ENCODE measurements around the gene SRCAP. TPM values are rescaled to one million over a fixed set of nuclear protein-coding genes. Genes with fewer than 3 reads are reported as not detected.
"Not testable (repeated sequence)": the region's sequence is repeated elsewhere in the genome, so short reads cannot be mapped to it uniquely, and the experiment has no call there.

SRCAP gene
- total RNA-seq, 2 experiments from 2014 or later: 59.5 to 60.1 TPM

- ATAC-seq (ENCODE audit: poor library complexity) (no peak), DNase-seq (no peak)
- Histone ChIP-seq H3K4me3 (ENCODE audit: low read length) (no peak overlapping the region), H3K36me3 (ENCODE audit: insufficient read depth, low read length) (no peaks in the 10 kb centered on the region), H3K27ac (ENCODE audit: low read depth in 1 of 2, low read length in 2 of 2) (no peak overlapping the region), H3K27me3 (ENCODE audit: control insufficient read depth in 1 of 2, insufficient read depth in 2 of 2, low read length in 2 of 2) (no peaks in the 10 kb centered on the region), H3K9me3 (ENCODE audit: control insufficient read depth in 1 of 2, insufficient read depth in 1 of 2, low read length in 2 of 2) (no peaks in the 10 kb centered on the region), H3K4me1 (ENCODE audit: insufficient read depth, low read length) (peaks cover 16% of the 10 kb centered on the region)
- no peaks in the 10 kb centered on the region for H3K27me3 Mint-ChIP-seq
- no peak overlapping the region for H3K27ac Mint-ChIP-seq
- intact Hi-C loops (cut with DNase I, micrococcal nuclease): loop anchor here in 1 of 2 experiments (10.0 kb wide), 2 partner anchors 268 to 698 kb away; partner anchors contain the start of genes HIRIP3 and INO80E
- H3K9me3 Mint-ChIP-seq: no peaks in the 10 kb centered on the region
- H3K36me3 Mint-ChIP-seq (ENCODE audit: low read depth): no peaks in the 10 kb centered on the region
- H3K4me3 Mint-ChIP-seq: no peak overlapping the region
- peaks cover 16% of the 10 kb centered on the region for H3K4me1 Mint-ChIP-seq (ENCODE audit: low read depth)
- POLR2A ChIA-PET: interaction anchor here (2.5 to 6.8 kb wide), 2 partner anchors 33 to 42 kb away, joined by 20 to 82 read pairs; partner anchors contain the start of genes FBRS and PRR14
- TF ChIP-seq CTCF (IDR thresholded peaks at IDR 0.05): no peak
- CTCF ChIA-PET: no interaction called here
Measured at GRCh38 chr16:30692396-30693064, 6.4 kb upstream of the SRCAP start.

- no peaks in the 10 kb centered on the region for H3K27me3 ChIP-seq (ENCODE audit: control insufficient read depth in 1 of 2, insufficient read depth in 2 of 2, low read length in 2 of 2)
- intact Hi-C loops (cut with DNase I, micrococcal nuclease): loop anchor here (1.0 to 10.0 kb wide), 7 partner anchors 35 to 700 kb away; partner anchors contain the start of genes HIRIP3 (in 1 of the 2), INO80E (in 1 of the 2), PHKG2 (in 1 of the 2) and ZNF688 (in 1 of the 2)
- no peak overlapping the region for H3K4me3 Mint-ChIP-seq
- peaks cover 35% of the 10 kb centered on the region for H3K4me1 Mint-ChIP-seq (ENCODE audit: low read depth)
- no peak overlapping the region for H3K4me3 ChIP-seq (ENCODE audit: low read length)
- H3K27me3 Mint-ChIP-seq: no peaks in the 10 kb centered on the region
- DNase-seq (no peak), ATAC-seq (ENCODE audit: poor library complexity) (no peak)
- TF ChIP-seq CTCF (IDR thresholded peaks at IDR 0.05): no peak
- peaks cover 23% of the 10 kb centered on the region for H3K36me3 Mint-ChIP-seq (ENCODE audit: low read depth)
- no peaks in the 10 kb centered on the region for H3K9me3 ChIP-seq (ENCODE audit: control insufficient read depth in 1 of 2, insufficient read depth in 1 of 2, low read length in 2 of 2)
- H3K4me1 ChIP-seq (ENCODE audit: insufficient read depth, low read length): peaks cover 32% of the 10 kb centered on the region
- no peak overlapping the region for H3K27ac ChIP-seq (ENCODE audit: low read depth in 1 of 2, low read length in 2 of 2)
- POLR2A ChIA-PET: interaction anchor here (1.7 to 6.8 kb wide), 3 partner anchors 35 to 44 kb away, joined by 4 to 82 read pairs (median 20); partner anchors contain the start of genes FBRS and PRR14
- no peaks in the 10 kb centered on the region for H3K36me3 ChIP-seq (ENCODE audit: insufficient read depth, low read length)
- CTCF ChIA-PET: interaction anchor here (1.6 to 2.5 kb wide), 3 partner anchors 35 to 67 kb away, joined by 10 to 53 read pairs (median 28); partner anchors contain the start of genes FBRS and PRR14
- no peak overlapping the region for H3K27ac Mint-ChIP-seq
- H3K9me3 Mint-ChIP-seq: no peaks in the 10 kb centered on the region
Measured at GRCh38 chr16:30694926-30695693, 3.9 kb upstream of the SRCAP start.

- H3K9me3 Mint-ChIP-seq; H3K27ac Mint-ChIP-seq; H3K4me3 ChIP-seq (ENCODE audit: low read length); ATAC-seq (ENCODE audit: poor library complexity); H3K4me3 Mint-ChIP-seq; H3K27ac ChIP-seq (ENCODE audit: low read depth in 1 of 2, low read length in 2 of 2); DNase-seq; H3K9me3 ChIP-seq (ENCODE audit: control insufficient read depth in 1 of 2, insufficient read depth in 1 of 2, low read length in 2 of 2); H3K27me3 ChIP-seq (ENCODE audit: control insufficient read depth in 1 of 2, insufficient read depth in 2 of 2, low read length in 2 of 2); H3K27me3 Mint-ChIP-seq: not testable (repeated sequence)
- peaks cover 42% of the 10 kb centered on the region for H3K4me1 Mint-ChIP-seq (ENCODE audit: low read depth)
- intact Hi-C loops (cut with DNase I, micrococcal nuclease): loop anchor here in 1 of 2 experiments (5.0 to 10.0 kb wide), 5 partner anchors 51 to 702 kb away; partner anchors contain the start of genes HIRIP3, INO80E, PHKG2 and ZNF688
- H3K4me1 ChIP-seq (ENCODE audit: insufficient read depth, low read length): peaks cover 40% of the 10 kb centered on the region
- ChIA-PET POLR2A (interaction anchor here (0.8 to 6.8 kb wide), 7 partner anchors 37 to 289 kb away, joined by 3 to 82 read pairs (median 7); partner anchors contain the start of genes DCTPP1, FBRS, PHKG2 and PRR14), CTCF (interaction anchor here (1.3 to 2.2 kb wide), 3 partner anchors 38 to 68 kb away, joined by 5 to 16 read pairs (median 14); partner anchors contain the start of genes FBRS and PRR14)
- peaks cover 37% of the 10 kb centered on the region for H3K36me3 Mint-ChIP-seq (ENCODE audit: low read depth)
- H3K36me3 ChIP-seq (ENCODE audit: insufficient read depth, low read length): peaks cover 15% of the 10 kb centered on the region
Measured at GRCh38 chr16:30696646-30697045, 2.3 kb upstream of the SRCAP start.

All from CD4-positive, alpha-beta T cell (primary cell).